ENCODE results near the gene KRTAP10-8.
"Not testable (repeated sequence)": the region's sequence is repeated elsewhere in the genome, so short reads cannot be mapped to it uniquely, and the experiment has no call there.

The KRTAP10-8 gene

DNA sequence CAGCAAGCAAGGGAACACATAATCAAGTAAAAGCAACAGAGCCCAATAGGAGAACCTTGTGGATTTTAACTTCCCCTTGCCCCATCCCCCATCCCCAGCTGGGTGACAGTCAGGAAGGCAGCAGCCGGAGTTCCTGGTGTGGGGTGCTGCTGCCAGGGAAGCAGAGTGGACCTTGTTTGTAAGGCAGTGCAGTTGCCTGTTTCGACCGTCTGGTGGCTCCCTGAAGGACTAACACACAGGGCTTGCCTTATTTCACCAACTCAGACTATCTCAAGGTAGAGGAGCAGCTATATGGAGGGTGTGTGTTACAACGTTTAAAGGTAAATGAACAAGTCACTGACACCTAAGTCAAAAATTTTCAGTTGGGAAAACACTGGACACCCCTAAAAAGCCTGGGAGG lies 6.6 kb downstream of the KRTAP10-8 start:
- no peak for DNase-seq (ENCODE audit: low spot score)

DNA sequence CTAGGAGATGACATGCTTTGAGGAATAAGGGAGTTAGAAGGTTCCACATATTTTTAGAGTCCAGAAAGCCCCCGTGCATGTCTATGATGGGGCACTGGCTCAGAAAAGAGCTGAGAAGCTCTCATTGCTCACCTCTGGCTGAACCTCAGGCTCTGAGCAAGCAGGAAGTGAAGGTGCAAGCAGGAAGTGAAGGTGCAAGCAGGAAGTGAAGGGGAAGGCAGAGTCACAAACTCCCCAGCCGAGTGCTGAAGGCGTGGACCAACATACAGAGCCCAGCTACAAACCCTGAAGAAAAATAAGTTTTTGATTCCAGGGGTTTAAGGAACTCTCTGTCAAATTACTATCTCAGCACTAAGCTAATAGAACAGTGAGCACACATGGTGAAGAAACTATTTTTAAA lies 7.0 kb downstream of the KRTAP10-8 start:
- DNase-seq (ENCODE audit: low spot score) = peak; percentile 79

DNA sequence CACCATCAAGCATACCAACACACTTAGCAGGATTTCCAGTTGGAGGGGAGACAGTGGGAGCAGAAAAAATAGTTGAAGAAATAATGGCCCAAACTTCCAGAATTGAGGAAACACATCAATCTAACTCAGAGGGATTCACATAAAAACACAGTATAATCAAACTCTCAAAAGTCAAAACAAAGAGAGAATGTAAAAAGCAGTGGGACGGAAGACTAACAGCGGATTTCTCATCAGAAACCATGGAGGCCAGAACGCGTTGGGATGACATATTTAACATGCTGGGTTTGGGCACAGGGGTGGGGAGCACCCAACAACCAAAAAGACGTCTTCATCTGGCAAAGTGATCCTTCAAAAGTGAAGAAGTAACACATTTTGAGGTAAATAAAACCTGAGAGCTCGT lies 8.0 kb downstream of the KRTAP10-8 start:
- no peak for DNase-seq (ENCODE audit: low spot score)

DNA sequence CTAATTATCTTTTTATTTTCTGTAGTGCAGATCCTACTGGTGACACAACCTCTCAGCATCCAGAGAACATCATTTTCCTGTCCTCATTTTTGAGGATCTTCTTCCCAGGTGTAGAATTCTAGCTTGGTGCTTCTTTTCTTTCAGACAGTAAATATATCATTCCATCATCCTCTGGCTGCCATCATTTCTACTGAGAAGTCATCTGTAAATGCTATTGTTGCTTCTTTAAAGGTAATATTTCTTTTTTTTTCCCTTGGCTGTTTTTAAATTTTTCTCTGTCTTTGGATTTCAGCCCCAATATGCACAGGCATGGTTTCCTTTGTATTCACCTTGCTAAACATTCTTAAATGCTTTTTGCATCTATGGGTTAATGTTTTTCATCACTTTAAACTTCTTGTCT lies 11.7 kb downstream of the KRTAP10-8 start:
- DNase-seq (ENCODE audit: low spot score) = no peak

DNA sequence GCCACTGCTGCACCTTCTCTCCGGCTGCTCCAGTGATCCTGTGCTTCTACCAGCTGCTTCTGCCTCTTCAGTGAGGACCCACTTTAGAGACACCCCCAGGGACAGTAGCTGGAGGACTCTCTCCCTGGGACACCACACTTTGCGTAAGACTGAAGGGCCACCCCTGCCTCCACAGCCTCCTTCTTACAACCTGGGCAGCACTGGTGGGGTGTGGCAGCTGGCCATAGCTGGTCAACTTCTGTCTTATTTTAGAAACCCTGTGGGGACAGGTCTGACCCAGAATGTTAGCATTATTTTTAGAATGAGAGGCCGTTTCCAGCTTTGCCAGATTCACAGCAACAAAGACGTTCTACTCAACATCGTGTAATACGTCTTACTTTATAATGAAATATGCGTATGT lies 13.9 kb downstream of the KRTAP10-8 start:
- no peak for DNase-seq (ENCODE audit: low spot score)

DNA sequence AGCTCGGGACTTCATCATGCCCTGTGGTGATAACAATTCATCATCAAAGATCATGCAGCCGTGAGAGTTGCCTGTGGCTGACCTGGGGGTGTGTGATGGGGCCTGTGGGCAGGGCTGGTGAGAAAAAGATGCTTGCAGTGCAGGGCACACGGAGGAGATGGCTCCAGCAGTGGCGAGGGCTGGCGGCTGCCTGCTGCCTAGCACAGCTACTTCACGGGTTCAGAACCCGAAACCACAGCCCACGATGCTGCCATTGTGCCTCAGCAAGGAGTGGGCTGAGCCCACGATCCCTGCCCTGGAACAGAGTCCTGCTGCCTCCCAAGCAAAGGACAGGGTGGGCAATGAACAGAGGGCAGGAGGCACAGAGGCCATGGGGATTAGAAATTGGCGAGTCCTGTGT lies 14.4 kb downstream of the KRTAP10-8 start:
- no peak for DNase-seq (ENCODE audit: low spot score)

DNA sequence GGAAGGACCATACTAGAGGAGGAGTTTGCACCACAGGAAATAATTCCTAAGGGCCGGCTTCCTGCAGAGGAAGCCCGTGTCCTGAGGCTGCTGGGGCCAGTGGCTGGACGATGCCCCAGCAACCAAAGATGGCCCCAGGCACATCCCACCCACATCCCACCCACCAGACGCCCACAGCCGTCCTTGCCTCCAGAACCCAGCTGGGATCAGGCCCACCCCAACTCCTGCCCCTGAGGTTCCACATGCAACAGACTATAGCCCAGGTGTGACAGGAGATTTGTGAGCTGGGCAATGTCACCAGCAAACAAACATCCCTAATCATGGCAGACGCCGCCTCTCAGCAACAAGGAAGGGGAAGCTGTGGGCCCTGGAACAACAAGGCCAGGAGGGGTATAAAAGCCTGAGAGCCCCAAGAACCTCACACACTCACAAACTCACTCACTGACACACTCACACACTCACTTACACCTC lies 14.8 kb downstream of the KRTAP10-8 start, which contains the start of gene KRTAP10-9:
Gene KRTAP10-9, plus strand, starts transcription at position 421 of the 471 bp plus-strand sequence. CDS start 79 bp downstream, outside the sequence.
- no peak for DNase-seq (ENCODE audit: low spot score)

DNA sequence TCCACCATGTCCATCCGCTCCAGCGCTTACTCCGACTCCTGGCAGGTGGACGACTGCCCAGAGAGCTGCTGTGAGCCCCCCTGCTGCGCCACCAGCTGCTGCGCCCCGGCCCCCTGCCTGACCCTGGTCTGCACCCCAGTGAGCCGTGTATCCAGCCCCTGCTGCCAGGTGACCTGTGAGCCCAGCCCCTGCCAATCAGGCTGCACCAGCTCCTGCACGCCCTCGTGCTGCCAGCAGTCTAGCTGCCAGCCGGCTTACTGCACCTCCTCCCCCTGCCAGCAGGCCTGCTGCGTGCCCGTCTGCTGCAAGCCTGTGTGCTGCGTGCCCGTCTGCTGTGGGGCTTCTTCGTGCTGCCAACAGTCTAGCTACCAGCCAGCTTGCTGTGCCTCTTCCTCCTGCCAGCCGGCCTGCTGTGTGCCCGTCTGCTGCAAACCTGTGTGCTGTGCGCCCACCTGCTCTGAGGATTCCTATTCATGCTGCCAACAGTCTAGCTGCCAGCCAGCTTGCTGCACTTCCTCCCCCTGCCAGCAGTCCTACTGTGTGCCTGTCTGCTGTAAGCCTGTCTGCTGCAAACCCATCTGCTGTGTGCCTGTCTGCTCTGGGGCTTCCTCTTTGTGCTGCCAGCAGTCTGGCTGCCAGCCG lies 15.4 kb downstream of the KRTAP10-8 start:
- not testable (repeated sequence) for DNase-seq (ENCODE audit: low spot score)

DNA sequence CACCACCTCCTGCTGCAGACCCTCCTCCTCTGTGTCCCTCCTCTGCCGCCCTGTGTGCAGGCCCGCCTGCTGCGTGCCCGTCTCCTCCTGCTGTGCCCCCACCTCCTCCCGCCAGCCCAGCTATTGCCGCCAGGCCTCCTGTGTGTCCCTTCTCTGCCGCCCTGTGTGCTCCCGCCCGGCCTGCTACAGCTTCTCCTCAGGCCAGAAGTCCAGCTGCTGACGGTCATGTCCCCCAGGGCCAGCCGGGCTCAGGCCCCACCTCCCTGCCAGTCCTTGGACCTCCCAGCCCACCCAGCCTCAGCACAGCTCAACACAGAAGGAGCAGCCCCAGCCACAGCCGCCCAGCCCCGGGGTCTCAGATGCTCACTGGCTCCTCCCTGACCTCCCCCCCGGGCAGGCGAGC lies 16.0 kb downstream of the KRTAP10-8 start:
- not testable (repeated sequence) for DNase-seq (ENCODE audit: low spot score)

DNA sequence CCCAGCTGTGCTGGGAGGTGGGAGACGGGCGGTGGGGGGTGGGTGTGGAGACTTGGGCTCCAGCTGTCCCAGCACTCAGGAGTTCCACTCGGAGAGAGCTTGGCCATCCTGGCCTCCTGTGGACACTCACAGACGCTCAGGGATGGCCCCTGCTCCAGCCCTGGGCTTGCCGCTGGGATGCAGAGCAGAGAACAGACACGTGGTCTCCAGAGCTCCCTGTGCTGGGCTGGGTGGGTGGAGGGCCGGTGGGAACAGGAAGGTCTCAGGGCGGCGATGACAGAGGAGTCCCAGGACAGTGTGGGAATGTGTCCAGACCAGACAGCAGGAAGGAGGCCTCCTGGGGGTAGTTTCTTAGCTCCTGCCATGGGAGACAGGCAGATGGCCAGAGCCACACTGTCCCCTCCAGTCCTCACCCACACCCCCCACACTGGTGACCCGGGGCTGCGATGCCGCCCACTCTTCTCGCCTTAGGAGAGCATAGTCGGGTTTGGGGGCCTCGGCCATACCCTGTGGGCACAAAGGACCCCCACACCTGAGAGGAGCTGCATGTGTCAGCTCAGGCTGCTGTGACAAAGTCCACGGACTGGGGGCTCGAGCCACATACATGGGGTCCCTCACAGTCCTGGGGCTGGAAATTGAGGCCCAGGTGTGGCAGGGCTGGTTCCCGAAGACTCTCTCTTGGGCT lies 17.0 kb downstream of the KRTAP10-8 start:
- no peak for DNase-seq (ENCODE audit: low spot score)

DNA sequence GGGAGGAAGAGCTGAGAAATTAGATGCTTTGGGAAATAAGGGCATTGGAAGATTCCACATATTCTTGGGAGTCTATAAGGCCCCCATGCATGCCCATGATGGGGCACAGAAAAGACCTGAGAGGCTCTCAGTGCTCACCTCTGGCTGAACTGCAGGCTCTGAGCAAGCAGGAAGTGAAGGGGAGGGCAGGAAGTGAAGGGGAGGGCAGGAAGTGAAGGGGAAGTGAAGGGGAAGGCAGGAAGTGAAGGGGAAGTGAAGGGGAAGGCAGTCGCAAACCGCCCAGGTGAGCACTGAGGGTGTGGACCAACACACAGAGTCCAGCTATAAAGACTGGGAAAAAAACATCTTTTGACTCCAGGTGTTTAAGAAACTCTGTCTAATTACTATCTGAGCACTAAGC lies 18.6 kb downstream of the KRTAP10-8 start:
- no peak for DNase-seq (ENCODE audit: low spot score)

DNA sequence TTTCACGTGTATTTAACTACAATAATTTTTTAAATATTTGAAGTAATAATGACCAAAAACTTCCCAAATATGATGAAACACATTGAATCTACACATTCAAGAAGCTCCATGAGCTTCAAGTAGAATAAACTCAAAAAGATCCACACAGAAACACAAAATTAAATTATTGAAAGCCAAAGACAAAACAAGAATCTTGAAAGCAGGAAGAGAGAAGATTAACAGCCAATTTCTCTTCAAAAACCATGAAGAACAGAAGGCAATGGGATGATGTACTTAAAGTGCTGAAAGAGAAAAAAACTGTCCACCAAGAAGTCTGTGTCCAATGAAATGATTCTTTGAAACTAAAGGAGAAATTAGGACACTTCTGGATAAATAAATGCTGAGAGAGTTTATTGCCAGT lies 20.2 kb downstream of the KRTAP10-8 start:
- DNase-seq (ENCODE audit: low spot score) = no peak

DNA sequence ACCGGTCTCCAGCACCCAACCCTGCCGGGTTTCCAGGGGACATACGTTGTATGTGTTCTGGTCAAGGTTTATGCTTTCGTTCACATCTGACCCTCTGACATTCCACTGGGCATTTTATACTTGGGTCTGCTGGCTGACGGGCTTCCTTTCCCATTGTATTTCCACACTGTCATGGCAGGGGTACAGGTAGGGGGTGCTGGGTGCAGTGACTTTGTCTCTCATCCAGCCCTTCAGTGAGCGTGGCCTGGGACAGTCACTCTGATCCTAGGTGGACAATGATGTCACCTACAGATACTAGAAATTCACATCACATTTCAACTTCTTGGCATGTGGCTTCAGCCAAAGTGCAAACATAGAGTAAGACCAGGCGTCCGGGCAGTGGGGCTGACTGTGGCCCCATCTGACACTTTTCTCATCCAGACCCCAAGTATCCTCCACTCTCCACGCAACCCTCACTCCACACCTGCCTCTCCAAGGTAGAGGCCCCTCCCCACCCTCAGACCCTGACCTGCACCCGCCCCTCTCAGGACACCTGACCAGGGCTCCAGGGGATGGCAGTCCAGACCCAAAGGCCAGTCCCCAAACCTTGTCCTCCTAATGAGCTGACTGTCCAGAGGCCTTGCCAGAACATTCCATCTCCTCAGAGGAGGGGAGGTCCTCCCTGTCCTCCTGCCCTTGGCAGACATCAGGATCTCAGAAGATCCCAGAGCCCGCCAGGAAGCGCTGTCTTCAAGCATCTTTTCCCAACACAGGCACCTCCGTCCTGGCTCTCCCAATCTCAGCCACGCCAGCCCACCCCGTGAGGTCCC lies 24.5 kb downstream of the KRTAP10-8 start:
- DNase-seq (ENCODE audit: low spot score) = no peak

DNA sequence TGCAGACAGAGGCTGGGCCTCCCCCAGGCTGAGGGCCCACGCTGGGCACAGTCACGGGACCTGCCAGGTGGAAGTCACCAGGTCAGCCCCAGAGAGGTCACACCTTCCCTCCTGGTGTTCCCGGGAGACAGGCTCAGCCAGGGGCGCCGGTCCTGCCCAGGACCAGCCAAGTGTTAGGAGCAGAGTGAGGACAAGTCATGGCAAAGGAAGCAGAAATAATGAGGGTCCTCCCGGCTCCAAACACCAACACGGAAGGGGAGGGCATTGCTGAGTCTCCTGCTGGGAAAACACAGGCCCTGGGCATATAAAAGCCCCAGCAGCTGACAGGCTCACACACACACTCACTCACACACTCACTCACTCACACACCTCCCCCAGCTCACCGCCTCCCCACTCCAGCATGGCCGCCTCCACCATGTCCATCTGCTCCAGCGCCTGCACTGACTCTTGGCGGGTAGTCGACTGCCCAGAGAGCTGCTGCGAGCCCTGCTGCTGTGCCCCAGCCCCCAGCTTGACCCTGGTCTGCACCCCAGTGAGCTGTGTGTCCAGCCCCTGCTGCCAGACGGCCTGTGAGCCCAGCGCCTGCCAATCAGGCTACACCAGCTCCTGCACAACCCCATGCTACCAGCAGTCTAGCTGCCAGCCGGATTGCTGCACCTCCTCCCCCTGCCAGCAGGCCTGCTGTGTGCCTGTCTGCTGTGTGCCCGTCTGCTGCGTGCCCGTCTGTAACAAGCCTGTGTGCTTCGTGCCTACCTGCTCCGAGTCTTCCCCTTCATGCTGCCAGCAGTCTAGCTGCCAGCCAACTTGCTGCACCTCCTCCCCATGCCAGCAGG lies 25.4 kb downstream of the KRTAP10-8 start, which contains the start of gene KRTAP10-10:
Gene KRTAP10-10, plus strand, starts transcription at position 339 of the 833 bp plus-strand sequence. Its CDS starts 62 bp downstream, at position 401.
- no peak for DNase-seq (ENCODE audit: low spot score)

DNA sequence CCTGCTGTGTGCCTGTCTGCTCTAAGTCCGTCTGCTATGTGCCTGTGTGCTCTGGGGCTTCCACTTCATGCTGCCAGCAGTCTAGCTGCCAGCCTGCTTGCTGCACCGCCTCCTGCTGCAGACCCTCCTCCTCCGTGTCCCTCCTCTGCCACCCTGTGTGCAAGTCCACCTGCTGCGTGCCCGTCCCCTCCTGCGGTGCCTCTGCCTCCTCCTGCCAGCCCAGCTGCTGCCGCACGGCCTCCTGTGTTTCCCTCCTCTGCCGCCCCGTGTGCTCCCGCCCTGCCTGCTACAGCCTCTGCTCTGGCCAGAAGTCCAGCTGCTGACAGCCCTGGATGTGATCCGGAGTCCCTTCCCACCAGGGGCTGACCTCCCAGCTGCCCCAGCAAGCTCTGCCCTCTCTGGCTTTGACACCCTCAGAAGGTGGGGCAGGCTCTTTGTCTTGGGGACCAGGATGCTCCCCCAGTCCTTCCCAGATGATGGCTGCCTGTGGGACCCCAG lies 26.0 kb downstream of the KRTAP10-8 start:
- DNase-seq (ENCODE audit: low spot score) = not testable (repeated sequence)

DNA sequence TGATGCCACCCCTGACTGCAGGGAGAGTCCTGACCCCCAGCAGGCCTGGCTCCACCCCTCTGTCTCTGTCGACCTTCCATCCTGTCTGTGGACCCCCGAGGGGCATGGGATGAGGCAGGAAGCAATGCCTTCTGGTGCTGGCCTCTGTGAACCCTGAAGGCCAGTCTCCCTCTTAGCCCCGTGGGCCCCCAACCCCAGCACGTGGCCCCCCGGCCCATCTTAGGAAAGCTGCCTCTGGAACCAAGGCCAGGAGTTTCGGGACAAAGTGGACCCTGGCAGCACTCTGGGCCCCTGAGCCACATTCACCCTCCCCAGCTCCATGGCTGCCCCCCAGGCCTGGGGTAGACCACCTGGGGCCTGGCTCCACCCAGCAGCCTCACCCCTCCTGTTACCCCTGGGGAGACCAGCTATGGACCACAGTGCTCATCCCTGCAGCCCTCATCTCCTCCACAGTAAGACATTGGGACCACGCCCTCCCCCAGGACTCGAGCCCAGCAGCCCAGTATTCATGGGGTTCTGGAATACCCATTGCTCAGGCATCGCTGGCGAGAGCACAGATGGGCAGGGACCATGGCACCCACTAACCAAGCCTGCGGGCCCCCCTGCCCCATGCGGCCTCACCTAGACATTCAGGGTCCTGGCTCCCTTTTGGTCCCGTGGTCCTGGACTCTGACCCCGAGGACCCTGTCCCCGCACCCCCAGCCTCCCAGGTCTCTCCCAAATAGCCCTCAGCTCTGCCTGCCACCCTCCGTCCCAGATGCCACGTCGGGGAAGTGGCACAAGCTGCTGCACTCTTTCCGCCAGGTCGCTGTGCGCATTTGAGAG lies 26.8 kb downstream of the KRTAP10-8 start:
- DNase-seq (ENCODE audit: low spot score) = not testable (repeated sequence)

DNA sequence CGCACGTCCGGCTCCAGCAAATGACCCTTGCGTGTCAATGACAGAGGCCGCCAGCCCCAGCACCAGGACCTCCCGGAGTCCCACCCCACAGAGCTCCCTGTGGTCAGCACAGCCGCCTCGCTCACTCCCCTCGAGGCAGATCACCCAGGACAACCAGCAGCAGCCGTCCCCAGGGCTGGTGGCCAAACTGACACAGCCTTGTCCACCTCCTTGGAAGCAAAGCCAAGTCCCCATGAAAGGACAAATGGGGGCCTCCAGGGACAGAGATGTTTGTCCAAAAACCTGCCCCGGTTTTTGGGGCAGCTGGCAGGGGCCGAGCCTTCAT lies 27.4 kb downstream of the KRTAP10-8 start:
- DNase-seq (ENCODE audit: low spot score) = no peak

DNA sequence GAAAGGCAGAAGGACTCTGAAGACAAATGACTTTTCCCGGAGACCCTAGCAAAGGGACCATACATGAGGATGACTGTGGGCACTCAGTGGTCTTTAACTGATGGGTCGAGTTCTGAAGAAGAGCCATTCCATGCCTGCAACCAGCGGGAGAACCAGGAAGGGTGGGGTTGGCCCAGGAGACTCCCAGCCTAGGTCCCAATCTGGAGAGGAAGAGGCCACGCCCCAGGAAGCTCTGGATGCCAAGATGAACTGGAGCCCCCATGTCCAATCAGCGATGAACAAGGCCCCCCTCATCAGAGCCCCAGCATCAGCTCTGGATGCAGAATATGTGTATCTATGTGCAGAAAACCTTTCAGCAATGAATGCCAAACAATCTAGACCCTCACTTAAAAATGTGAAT lies 28.9 kb downstream of the KRTAP10-8 start:
- DNase-seq (ENCODE audit: low spot score) = no peak

DNA sequence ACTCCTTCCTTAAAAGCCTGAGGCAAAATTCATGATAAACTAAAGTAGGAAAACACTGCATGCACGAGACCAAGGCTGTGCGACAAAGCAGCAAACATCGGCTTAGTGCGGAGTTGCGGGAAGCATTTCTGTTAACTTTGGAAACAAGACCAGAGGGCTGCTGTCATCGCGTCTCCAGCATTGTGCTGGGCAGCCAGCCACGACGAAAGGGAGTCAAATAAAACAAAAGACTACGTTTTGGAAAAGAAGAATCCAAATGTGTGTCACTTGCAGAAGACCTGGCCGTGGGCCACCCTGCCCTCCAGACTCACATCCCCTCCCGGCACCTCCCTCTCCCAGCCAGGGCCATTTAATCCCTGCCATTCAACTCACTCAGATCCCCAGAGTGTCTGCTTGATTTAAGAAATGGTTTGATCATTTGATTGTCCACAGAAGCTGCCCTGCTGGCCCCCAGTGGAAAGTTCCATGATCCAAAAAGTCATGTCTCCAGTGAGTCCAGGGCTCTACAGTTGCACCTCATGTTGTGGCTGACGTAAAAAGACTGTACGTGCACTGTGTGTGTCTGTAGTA lies 31.9 kb downstream of the KRTAP10-8 start:
- no peak for DNase-seq (ENCODE audit: low spot score)

DNA sequence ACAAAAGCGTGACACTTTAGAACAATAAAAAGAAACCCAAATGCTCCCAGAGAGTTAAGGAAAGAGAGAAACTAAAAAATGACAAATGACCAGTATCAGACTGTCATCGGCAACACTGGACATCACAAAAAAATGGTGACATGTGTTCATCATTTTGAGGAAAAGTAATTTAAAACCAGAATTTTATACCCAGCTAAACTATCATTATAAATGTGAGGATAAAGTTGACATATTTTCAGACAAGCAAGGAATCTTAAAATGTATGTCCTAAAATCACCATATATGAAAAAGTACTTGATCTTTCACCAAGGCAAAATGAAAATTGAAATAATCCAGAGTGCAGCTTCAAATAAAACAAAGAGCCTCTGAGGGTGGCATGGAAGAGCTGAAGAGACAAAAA lies 33.0 kb downstream of the KRTAP10-8 start:
- no peak for DNase-seq (ENCODE audit: low spot score)

Data from CD4-positive, alpha-beta T cell treated with Interleukin-6 at 100 ng/mL for 8 hours (primary cell).